ENCODE results near the gene STK38L. TPM values are rescaled to one million over a fixed set of nuclear protein-coding genes. Genes with fewer than 3 reads are reported as not detected.

The STK38L gene
- total and polyA plus RNA-seq, 9 of the 15 experiments (the other 6 are each of a cell fraction or from before 2014, with no cell fraction given), result 2.6 to 10.7 (median 6.9) TPM

DNA sequence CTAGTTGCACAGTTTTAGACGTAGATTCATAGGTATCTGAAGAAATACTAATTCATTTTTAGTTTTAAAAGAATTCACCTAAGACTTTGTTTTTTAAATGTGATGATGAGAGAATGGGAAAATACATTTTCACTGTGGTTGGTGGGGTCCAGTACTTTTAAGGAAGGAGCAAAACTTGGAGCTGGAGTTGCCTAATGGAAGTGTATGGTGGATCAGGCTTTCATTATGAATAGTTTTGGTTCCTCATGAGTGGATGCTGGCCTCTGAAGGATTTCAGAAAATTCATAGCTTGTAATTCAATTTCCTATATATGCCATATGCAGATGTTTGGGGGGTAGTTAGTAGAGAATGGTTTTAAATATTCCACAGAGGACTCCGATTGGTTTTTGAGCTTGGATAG lies 27.1 kb downstream of the STK38L start:
- DNase-seq (ENCODE audit: extremely low read depth in 1 of 4, low spot score in 3 of 4) (no peak), ATAC-seq (no peak), FAIRE-seq (no peak)
- no TSS peak for BruUV-seq (replicated peaks)
- no peak overlapping the region for H3K4me3 ChIP-seq
- H4K20me1 ChIP-seq (replicated peaks; ENCODE audit: control insufficient read depth, insufficient read depth, low read length), result no peaks in the 10 kb centered on the region
- intact Hi-C loops (cut with micrococcal nuclease) (no loop called here), in situ Hi-C loops (cut with MboI) (no loop called here)
- H3K27ac ChIP-seq (ENCODE audit: extremely low read depth, low read depth, low read length), result no peak overlapping the region
- H3K27me3 ChIP-seq (ENCODE audit: control insufficient read depth in 2 of 2, insufficient read depth in 2 of 2, low read length in 2 of 2), result no peaks in the 10 kb centered on the region; a peak in 1 of 5 replicates
- ChIA-PET CTCF (ENCODE audit: low intra/inter-chr PET ratio) (no interaction called here), POLR2A (interaction anchor here (0.8 to 1.1 kb wide), 2 partner anchors 13 to 20 kb away, joined by 3 read pairs; no protein-coding TSS in a partner anchor)
- H3K36me3 ChIP-seq (ENCODE audit: control insufficient read depth, insufficient read depth, low read length), result no peaks in the 10 kb centered on the region
- H2AFZ ChIP-seq (ENCODE audit: low read depth, low read length), result no peak overlapping the region
- H3K79me2 ChIP-seq (ENCODE audit: control insufficient read depth, insufficient read depth, low read length), result no peaks in the 10 kb centered on the region
- TF ChIP-seq, protein P1, sequence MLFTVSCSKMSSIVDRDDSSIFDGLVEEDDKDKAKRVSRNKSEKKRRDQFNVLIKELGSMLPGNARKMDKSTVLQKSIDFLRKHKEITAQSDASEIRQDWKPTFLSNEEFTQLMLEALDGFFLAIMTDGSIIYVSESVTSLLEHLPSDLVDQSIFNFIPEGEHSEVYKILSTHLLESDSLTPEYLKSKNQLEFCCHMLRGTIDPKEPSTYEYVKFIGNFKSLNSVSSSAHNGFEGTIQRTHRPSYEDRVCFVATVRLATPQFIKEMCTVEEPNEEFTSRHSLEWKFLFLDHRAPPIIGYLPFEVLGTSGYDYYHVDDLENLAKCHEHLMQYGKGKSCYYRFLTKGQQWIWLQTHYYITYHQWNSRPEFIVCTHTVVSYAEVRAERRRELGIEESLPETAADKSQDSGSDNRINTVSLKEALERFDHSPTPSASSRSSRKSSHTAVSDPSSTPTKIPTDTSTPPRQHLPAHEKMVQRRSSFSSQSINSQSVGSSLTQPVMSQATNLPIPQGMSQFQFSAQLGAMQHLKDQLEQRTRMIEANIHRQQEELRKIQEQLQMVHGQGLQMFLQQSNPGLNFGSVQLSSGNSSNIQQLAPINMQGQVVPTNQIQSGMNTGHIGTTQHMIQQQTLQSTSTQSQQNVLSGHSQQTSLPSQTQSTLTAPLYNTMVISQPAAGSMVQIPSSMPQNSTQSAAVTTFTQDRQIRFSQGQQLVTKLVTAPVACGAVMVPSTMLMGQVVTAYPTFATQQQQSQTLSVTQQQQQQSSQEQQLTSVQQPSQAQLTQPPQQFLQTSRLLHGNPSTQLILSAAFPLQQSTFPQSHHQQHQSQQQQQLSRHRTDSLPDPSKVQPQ (CRISPR knock-in tag; IDR thresholded peaks at IDR 0.05; ENCODE audit: borderline replicate concordance), result no peak
- TF ChIP-seq, protein P2, sequence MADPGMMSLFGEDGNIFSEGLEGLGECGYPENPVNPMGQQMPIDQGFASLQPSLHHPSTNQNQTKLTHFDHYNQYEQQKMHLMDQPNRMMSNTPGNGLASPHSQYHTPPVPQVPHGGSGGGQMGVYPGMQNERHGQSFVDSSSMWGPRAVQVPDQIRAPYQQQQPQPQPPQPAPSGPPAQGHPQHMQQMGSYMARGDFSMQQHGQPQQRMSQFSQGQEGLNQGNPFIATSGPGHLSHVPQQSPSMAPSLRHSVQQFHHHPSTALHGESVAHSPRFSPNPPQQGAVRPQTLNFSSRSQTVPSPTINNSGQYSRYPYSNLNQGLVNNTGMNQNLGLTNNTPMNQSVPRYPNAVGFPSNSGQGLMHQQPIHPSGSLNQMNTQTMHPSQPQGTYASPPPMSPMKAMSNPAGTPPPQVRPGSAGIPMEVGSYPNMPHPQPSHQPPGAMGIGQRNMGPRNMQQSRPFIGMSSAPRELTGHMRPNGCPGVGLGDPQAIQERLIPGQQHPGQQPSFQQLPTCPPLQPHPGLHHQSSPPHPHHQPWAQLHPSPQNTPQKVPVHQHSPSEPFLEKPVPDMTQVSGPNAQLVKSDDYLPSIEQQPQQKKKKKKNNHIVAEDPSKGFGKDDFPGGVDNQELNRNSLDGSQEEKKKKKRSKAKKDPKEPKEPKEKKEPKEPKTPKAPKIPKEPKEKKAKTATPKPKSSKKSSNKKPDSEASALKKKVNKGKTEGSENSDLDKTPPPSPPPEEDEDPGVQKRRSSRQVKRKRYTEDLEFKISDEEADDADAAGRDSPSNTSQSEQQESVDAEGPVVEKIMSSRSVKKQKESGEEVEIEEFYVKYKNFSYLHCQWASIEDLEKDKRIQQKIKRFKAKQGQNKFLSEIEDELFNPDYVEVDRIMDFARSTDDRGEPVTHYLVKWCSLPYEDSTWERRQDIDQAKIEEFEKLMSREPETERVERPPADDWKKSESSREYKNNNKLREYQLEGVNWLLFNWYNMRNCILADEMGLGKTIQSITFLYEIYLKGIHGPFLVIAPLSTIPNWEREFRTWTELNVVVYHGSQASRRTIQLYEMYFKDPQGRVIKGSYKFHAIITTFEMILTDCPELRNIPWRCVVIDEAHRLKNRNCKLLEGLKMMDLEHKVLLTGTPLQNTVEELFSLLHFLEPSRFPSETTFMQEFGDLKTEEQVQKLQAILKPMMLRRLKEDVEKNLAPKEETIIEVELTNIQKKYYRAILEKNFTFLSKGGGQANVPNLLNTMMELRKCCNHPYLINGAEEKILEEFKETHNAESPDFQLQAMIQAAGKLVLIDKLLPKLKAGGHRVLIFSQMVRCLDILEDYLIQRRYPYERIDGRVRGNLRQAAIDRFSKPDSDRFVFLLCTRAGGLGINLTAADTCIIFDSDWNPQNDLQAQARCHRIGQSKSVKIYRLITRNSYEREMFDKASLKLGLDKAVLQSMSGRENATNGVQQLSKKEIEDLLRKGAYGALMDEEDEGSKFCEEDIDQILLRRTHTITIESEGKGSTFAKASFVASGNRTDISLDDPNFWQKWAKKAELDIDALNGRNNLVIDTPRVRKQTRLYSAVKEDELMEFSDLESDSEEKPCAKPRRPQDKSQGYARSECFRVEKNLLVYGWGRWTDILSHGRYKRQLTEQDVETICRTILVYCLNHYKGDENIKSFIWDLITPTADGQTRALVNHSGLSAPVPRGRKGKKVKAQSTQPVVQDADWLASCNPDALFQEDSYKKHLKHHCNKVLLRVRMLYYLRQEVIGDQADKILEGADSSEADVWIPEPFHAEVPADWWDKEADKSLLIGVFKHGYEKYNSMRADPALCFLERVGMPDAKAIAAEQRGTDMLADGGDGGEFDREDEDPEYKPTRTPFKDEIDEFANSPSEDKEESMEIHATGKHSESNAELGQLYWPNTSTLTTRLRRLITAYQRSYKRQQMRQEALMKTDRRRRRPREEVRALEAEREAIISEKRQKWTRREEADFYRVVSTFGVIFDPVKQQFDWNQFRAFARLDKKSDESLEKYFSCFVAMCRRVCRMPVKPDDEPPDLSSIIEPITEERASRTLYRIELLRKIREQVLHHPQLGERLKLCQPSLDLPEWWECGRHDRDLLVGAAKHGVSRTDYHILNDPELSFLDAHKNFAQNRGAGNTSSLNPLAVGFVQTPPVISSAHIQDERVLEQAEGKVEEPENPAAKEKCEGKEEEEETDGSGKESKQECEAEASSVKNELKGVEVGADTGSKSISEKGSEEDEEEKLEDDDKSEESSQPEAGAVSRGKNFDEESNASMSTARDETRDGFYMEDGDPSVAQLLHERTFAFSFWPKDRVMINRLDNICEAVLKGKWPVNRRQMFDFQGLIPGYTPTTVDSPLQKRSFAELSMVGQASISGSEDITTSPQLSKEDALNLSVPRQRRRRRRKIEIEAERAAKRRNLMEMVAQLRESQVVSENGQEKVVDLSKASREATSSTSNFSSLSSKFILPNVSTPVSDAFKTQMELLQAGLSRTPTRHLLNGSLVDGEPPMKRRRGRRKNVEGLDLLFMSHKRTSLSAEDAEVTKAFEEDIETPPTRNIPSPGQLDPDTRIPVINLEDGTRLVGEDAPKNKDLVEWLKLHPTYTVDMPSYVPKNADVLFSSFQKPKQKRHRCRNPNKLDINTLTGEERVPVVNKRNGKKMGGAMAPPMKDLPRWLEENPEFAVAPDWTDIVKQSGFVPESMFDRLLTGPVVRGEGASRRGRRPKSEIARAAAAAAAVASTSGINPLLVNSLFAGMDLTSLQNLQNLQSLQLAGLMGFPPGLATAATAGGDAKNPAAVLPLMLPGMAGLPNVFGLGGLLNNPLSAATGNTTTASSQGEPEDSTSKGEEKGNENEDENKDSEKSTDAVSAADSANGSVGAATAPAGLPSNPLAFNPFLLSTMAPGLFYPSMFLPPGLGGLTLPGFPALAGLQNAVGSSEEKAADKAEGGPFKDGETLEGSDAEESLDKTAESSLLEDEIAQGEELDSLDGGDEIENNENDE (IDR thresholded peaks at IDR 0.05; ENCODE audit: low read depth, low read length), result no peak
- TF ChIP-seq ZNF589 (CRISPR knock-in tag; IDR thresholded peaks at IDR 0.05; ENCODE audit: low read depth) (no peak), ZFP36 (IDR thresholded peaks at IDR 0.05; ENCODE audit: low read depth, low read length, partially characterized antibody) (no peak), SMARCE1 (IDR thresholded peaks at IDR 0.05) (no peak), RFX7 (CRISPR knock-in tag; IDR thresholded peaks at IDR 0.05) (no peak), NR0B1 (IDR thresholded peaks at IDR 0.05; ENCODE audit: partially characterized antibody) (no peak)
- no peaks in the 10 kb centered on the region for H3K4me1 ChIP-seq (replicated peaks in 1 of 2; ENCODE audit: control insufficient read depth in 2 of 2, insufficient read depth in 2 of 2, low read length in 2 of 2)
- H3K9me3 ChIP-seq (replicated peaks; ENCODE audit: control insufficient read depth, insufficient read depth, low read depth, low read length), result no peaks in the 10 kb centered on the region
- no peaks in the 10 kb centered on the region for H3K9me1 ChIP-seq (ENCODE audit: control insufficient read depth, insufficient read depth, low read length)
- no peak overlapping the region for H3K4me2 ChIP-seq (ENCODE audit: insufficient read depth, low read length)
- WGBS (ENCODE audit: insufficient coverage, low coverage, missing lambda C conversion rate), result 7% methylated on average over 2 of the region's 2 CpGs
- no peak overlapping the region for H3K9ac ChIP-seq (ENCODE audit: insufficient read depth in 1 of 2, low read depth in 2 of 2, low read length in 2 of 2)

Data from K562 (cell line).